Measurements from ENCODE around the gene COL28A1. TPM values are rescaled to one million over a fixed set of nuclear protein-coding genes. Genes with fewer than 3 reads are reported as not detected.

The COL28A1 gene
- total and polyA plus RNA-seq, 7 donors: 0.29 to 6.3 (median 1.9) TPM

DNA sequence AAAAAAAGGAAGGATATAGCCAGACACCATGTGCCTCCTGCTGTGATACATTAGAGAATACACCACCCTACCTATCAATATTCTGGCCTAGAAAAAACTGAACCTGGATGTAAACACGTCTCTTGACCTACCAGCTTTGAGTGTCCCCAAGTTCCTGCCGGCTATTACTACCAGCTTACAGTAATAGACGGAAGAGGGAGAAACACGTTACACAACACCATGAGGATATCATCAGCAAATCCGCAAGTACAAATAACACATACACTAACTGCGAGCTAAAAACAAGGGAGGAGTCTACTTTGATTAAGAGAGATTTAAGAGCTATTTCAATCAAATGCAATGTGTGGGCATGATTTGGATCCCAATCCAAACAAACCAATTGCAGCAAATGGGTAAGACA lies 113.0 kb downstream of the COL28A1 start:
- intact Hi-C loops (cut with DNase I): loop anchor here (5.0 to 10.0 kb wide), 4 partner anchors 115 to 872 kb away; partner anchors contain the start of gene COL28A1 (in 1 of the 2)

DNA sequence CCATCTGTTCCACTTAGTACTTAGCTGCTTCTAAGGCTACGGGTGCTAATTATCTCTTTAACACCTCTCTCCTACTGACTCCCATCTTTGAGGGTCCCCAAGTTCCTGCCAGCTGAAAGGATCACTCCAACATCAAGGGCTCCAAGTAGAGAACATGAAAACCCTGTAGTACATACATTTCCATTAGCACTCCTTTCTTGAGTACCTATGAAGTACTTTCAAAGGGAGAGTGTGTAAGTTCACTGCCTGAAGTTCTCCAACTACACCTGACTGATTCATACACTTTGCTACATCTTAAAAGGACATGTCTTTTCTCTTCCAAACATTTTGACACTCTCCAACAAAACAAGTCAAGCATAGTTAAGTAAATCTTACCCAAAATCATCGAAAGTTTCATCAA lies 113.8 kb downstream of the COL28A1 start:
- ATAC-seq: no peak
- H3K27ac ChIP-seq: no peak overlapping the region

More for the DNA sequence above, 113.0 kb downstream of the COL28A1 start:
- Histone ChIP-seq H3K27ac (no peak overlapping the region), H3K9me3 (no peaks in the 10 kb centered on the region), H3K4me1 (no peaks in the 10 kb centered on the region), H3K27me3 (ENCODE audit: insufficient read depth in 3 of 3, low read length in 2 of 3) (no peaks in the 10 kb centered on the region), H3K4me3 (no peak overlapping the region), H3K36me3 (ENCODE audit: insufficient read depth in 1 of 2, low read depth in 1 of 2) (peaks cover 0 to 8% of the 10 kb centered on the region in 2 donors)
- ATAC-seq (no peak), DNase-seq (no peak)
- WGBS, 3 donors: 86 to 92% (median 91%) methylated on average over 6 of the region's 6 CpGs
- TF ChIP-seq, protein P1, sequence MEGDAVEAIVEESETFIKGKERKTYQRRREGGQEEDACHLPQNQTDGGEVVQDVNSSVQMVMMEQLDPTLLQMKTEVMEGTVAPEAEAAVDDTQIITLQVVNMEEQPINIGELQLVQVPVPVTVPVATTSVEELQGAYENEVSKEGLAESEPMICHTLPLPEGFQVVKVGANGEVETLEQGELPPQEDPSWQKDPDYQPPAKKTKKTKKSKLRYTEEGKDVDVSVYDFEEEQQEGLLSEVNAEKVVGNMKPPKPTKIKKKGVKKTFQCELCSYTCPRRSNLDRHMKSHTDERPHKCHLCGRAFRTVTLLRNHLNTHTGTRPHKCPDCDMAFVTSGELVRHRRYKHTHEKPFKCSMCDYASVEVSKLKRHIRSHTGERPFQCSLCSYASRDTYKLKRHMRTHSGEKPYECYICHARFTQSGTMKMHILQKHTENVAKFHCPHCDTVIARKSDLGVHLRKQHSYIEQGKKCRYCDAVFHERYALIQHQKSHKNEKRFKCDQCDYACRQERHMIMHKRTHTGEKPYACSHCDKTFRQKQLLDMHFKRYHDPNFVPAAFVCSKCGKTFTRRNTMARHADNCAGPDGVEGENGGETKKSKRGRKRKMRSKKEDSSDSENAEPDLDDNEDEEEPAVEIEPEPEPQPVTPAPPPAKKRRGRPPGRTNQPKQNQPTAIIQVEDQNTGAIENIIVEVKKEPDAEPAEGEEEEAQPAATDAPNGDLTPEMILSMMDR (IDR thresholded peaks at IDR 0.05): no peak

DNA sequence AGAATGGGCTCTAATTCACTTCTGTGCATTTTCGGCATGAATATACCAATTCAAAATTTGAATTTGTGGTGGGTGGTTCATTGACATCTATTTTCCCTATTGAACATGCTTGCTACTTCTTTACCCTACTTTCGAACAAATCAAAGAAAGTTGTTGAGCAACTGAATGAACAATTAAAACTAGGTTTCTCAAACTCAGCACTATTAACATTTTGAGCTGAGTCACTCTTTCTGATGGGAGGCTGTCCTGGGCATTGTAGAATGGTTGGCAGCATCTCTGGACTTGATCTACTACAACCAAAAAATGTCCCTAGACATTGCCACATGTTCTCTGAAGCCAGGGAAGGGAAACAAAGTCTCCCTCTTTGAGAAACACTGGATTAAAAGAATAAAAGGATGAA lies 116.7 kb downstream of the COL28A1 start:
- no peak overlapping the region for H3K4me3 ChIP-seq
- TF ChIP-seq, protein P1 (IDR thresholded peaks at IDR 0.05): no peak
- WGBS, 3 donors: 94 to 100% (median 95%) methylated on average over 2 of the region's 2 CpGs
- DNase-seq (no peak), ATAC-seq (no peak)
- peaks cover 0 to 8% of the 10 kb centered on the region in 2 donors for H3K36me3 ChIP-seq (ENCODE audit: insufficient read depth in 1 of 2, low read depth in 1 of 2)
- H3K9me3 ChIP-seq: no peaks in the 10 kb centered on the region
- H3K27ac ChIP-seq: no peak overlapping the region
- intact Hi-C loops (cut with DNase I): no loop called here
- no peaks in the 10 kb centered on the region for H3K27me3 ChIP-seq (ENCODE audit: insufficient read depth in 3 of 3, low read length in 2 of 3)
- no peaks in the 10 kb centered on the region for H3K4me1 ChIP-seq

More for the DNA sequence above, 113.8 kb downstream of the COL28A1 start:
- no peak overlapping the region for H3K4me3 ChIP-seq
- no peaks in the 10 kb centered on the region for H3K9me3 ChIP-seq
- H3K4me1 ChIP-seq: no peaks in the 10 kb centered on the region
- no peaks in the 10 kb centered on the region for H3K27me3 ChIP-seq (ENCODE audit: insufficient read depth in 3 of 3, low read length in 2 of 3)
- no peak for DNase-seq
- WGBS, 3 donors: 47 to 83% (median 49%) methylated on average over 2 of the region's 2 CpGs
- H3K36me3 ChIP-seq (ENCODE audit: insufficient read depth in 1 of 2, low read depth in 1 of 2): peaks cover 0 to 8% of the 10 kb centered on the region in 2 donors
- TF ChIP-seq, protein P1 (IDR thresholded peaks at IDR 0.05): no peak
- intact Hi-C loops (cut with DNase I): loop anchor here (5.0 to 10.0 kb wide), 4 partner anchors 115 to 873 kb away; partner anchors contain the start of gene COL28A1 (in 1 of the 2)

DNA sequence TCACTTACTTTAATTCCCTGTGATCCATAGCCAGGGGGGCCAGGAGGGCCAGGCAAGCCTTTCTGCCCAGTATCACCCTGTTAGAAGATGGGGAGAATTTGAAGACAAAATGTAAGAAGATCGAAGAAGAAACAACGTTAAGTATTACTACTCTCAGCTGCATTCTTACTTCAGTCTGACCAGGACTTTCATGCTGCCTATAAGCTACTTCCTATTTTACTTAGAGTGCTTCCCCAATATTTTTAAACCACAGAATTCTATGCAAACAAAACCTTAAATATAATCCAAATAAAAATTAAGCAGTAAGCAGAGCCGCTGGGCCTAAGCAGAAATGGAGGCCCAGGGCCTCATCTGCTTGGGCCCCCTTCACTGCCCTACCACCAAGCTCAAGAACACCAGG lies 117.8 kb downstream of the COL28A1 start:
- TF ChIP-seq, protein P1 (IDR thresholded peaks at IDR 0.05): no peak
- Histone ChIP-seq H3K9me3 (no peaks in the 10 kb centered on the region), H3K36me3 (ENCODE audit: insufficient read depth in 1 of 2, low read depth in 1 of 2) (peaks cover 0 to 8% of the 10 kb centered on the region in 2 donors), H3K27me3 (ENCODE audit: insufficient read depth in 3 of 3, low read length in 2 of 3) (no peaks in the 10 kb centered on the region), H3K4me1 (no peaks in the 10 kb centered on the region), H3K4me3 (no peak overlapping the region), H3K27ac (no peak overlapping the region)
- no peak for ATAC-seq
- 87 to 92% (median 91%) methylated on average over 3 of the region's 3 CpGs for WGBS, 3 donors
- intact Hi-C loops (cut with DNase I): no loop called here
- no peak for DNase-seq

DNA sequence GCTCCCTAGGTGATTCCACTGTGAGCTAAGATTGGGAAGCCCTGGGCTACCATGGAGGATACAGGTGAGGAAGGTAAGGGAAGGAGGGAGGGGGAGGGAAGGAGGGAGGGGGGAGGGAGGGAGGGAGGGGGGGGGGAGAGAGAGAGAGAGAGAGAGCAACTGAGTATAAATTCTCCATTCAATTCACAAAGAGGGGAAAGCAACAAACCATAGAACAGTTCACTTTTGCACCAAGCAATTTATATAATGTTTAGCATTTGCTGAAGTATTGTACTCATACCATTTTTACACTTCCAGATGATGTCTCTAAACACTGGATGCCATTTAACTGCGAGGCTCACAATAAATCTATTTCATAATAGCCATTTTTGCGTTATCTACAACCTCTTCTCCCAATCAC lies 118.3 kb downstream of the COL28A1 start:
- 82 to 87% (median 87%) methylated on average over 2 of the region's 2 CpGs for WGBS, 3 donors
- Histone ChIP-seq H3K36me3 (ENCODE audit: insufficient read depth in 1 of 2, low read depth in 1 of 2) (peaks cover 0 to 8% of the 10 kb centered on the region in 2 donors), H3K9me3 (no peaks in the 10 kb centered on the region), H3K4me3 (no peak overlapping the region), H3K27me3 (ENCODE audit: insufficient read depth in 3 of 3, low read length in 2 of 3) (no peaks in the 10 kb centered on the region), H3K27ac (no peak overlapping the region), H3K4me1 (no peaks in the 10 kb centered on the region)
- TF ChIP-seq, protein P1 (IDR thresholded peaks at IDR 0.05): no peak
- DNase-seq (no peak), ATAC-seq (no peak)
- intact Hi-C loops (cut with DNase I): no loop called here

Measured in psoas muscle (tissue), 8 donors.